ENCODE results near the gene SNX33.

DNA sequence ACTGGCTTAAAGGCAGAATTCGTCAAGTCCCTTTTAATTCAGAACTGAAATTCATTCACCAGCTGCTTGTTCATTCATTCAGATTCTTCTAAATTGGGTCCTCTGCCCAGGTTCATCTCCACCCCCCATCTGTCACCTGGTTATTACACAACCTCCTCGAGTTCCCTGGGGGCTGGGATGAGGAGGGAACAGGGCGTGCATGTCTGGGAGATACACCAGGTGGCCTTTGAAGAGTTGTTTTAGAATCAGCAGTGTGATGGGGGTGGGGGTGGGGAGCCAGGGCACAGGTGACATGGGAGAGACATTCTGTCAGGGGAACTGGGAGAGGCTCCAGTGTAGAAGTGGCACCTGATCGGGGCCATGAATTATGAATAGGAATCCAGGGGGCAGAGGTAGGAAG, 8.2 kb downstream of the SNX33 start:
- TF ChIP-seq CTCF (conservative IDR thresholded peaks at IDR 0.05; ENCODE audit: low read length) = no peak
- TF ChIP-seq EZH2phosphoT487 (IDR thresholded peaks at IDR 0.05; ENCODE audit: borderline replicate concordance, low read depth, low read length) = no peak

Data from OCI-LY7 (cell line).